KMS-11 (cell line): Measurements from ENCODE around the gene POTEG.
"Not testable (repeated sequence)": the region's sequence is repeated elsewhere in the genome, so short reads cannot be mapped to it uniquely, and the experiment has no call there.

Experiments
- H2AFZ ChIP-seq: fragments of 200-600 bp; sonication (generic); 2 replicates; pipeline ENCODE4 v1.6.1; 2016; ENCODE audit warnings: antibody characterized with exemption, mixed run types, low read depth
- H3K27ac ChIP-seq: fragments of 200-600 bp; sonication (generic); 2 replicates; pipeline ENCODE4 v1.6.1; 2016; ENCODE audit warnings: mild to moderate bottlenecking, mixed run types
- H3K27me3 ChIP-seq: fragments of 200-600 bp; sonication (generic); 2 replicates; pipeline ENCODE4 v1.6.1; 2017; ENCODE audit warnings: mild to moderate bottlenecking, low read depth, mixed run types, moderate library complexity; ENCODE audit not compliant: insufficient read depth
- H3K36me3 ChIP-seq: fragments of 200-600 bp; sonication (generic); 2 replicates; pipeline ENCODE4 v1.6.1; 2017; ENCODE audit warnings: mild to moderate bottlenecking, mixed run types; ENCODE audit not compliant: insufficient read depth
- H3K4me1 ChIP-seq: fragments of 200-600 bp; sonication (generic); 2 replicates; pipeline ENCODE4 v1.6.1; 2016; ENCODE audit warnings: mild to moderate bottlenecking, low read depth, mixed run types; ENCODE audit not compliant: poor library complexity, severe bottlenecking
- H3K4me2 ChIP-seq: fragments of 200-600 bp; sonication (generic); 2 replicates; pipeline ENCODE4 v1.7.0; 2016; ENCODE audit warnings: mild to moderate bottlenecking, mixed run types
- H3K4me3 ChIP-seq: fragments of 200-600 bp; sonication (generic); IDR thresholded peaks from 2 replicates; pipeline ENCODE4 v1.6.1; 2017; ENCODE audit warnings: low read depth, low read length, mixed read lengths; ENCODE audit not compliant: insufficient read depth
- H3K79me2 ChIP-seq: fragments of 200-600 bp; sonication (generic); 2 replicates; pipeline ENCODE4 v1.6.1; 2016; ENCODE audit warnings: low read depth, mixed run types; ENCODE audit not compliant: insufficient read depth
- H3K9ac ChIP-seq: fragments of 200-600 bp; sonication (generic); 2 replicates; pipeline ENCODE4 v1.6.1; 2016; ENCODE audit warnings: mild to moderate bottlenecking, mixed run types
- H4K20me1 ChIP-seq: fragments of 200-600 bp; sonication (generic); 2 replicates; pipeline ENCODE4 v1.6.1; 2016; ENCODE audit warnings: mild to moderate bottlenecking, mixed run types; ENCODE audit not compliant: insufficient read depth

Gene POTEG

GRCh38 chr14:19434241-19434640 lies at the start of gene POTEG:
TSS of gene POTEG (minus strand) at chr14:19434341. CDS start at chr14:19434289, 52 bp downstream.
- not testable (repeated sequence) for H3K27ac ChIP-seq, H2AFZ ChIP-seq, H4K20me1 ChIP-seq, H3K27me3 ChIP-seq, H3K4me3 ChIP-seq, H3K4me1 ChIP-seq, H3K79me2 ChIP-seq, H3K36me3 ChIP-seq, H3K9ac ChIP-seq, H3K4me2 ChIP-seq

GRCh38 chr14:19482093-19482492 lies 48.0 kb upstream of the POTEG start:
- not testable (repeated sequence) for H3K79me2 ChIP-seq, H4K20me1 ChIP-seq, H3K4me3 ChIP-seq, H3K4me2 ChIP-seq, H3K27me3 ChIP-seq, H3K4me1 ChIP-seq, H3K36me3 ChIP-seq, H3K27ac ChIP-seq, H3K9ac ChIP-seq, H2AFZ ChIP-seq

- H3K4me1 ChIP-seq, H3K4me3 ChIP-seq, H3K27ac ChIP-seq, H3K4me2 ChIP-seq, H3K9ac ChIP-seq, H3K36me3 ChIP-seq, H4K20me1 ChIP-seq, H2AFZ ChIP-seq, H3K27me3 ChIP-seq, H3K79me2 ChIP-seq: not testable (repeated sequence)
Observed at GRCh38 chr14:19481421-19481820, 47.3 kb upstream of the POTEG start.

GRCh38 chr14:19480491-19480890 lies 46.4 kb upstream of the POTEG start:
- H3K79me2 ChIP-seq, H3K4me1 ChIP-seq, H3K4me3 ChIP-seq, H2AFZ ChIP-seq, H3K9ac ChIP-seq, H3K27ac ChIP-seq, H4K20me1 ChIP-seq, H3K4me2 ChIP-seq, H3K36me3 ChIP-seq, H3K27me3 ChIP-seq: not testable (repeated sequence)

GRCh38 chr14:19445761-19446160 lies 11.6 kb upstream of the POTEG start:
- H3K4me2 ChIP-seq, H3K27me3 ChIP-seq: not testable (repeated sequence)

GRCh38 chr14:19439826-19440225 lies 5.7 kb upstream of the POTEG start:
- not testable (repeated sequence) for H3K27me3 ChIP-seq, H4K20me1 ChIP-seq, H3K79me2 ChIP-seq, H3K36me3 ChIP-seq, H3K4me3 ChIP-seq, H3K27ac ChIP-seq, H3K9ac ChIP-seq, H3K4me2 ChIP-seq, H3K4me1 ChIP-seq, H2AFZ ChIP-seq

More at GRCh38 chr14:19445761-19446160, 11.6 kb upstream of the POTEG start:
- not testable (repeated sequence) for H3K9ac ChIP-seq, H3K27ac ChIP-seq, H3K79me2 ChIP-seq, H2AFZ ChIP-seq, H3K4me1 ChIP-seq, H4K20me1 ChIP-seq, H3K4me3 ChIP-seq, H3K36me3 ChIP-seq

GRCh38 chr14:19439219-19439618 lies 5.1 kb upstream of the POTEG start:
- H3K27me3 ChIP-seq, H3K9ac ChIP-seq, H3K36me3 ChIP-seq, H3K4me1 ChIP-seq, H3K27ac ChIP-seq, H3K4me2 ChIP-seq, H4K20me1 ChIP-seq, H3K4me3 ChIP-seq, H2AFZ ChIP-seq, H3K79me2 ChIP-seq: not testable (repeated sequence)

GRCh38 chr14:19437126-19437443 lies 2.9 kb upstream of the POTEG start:
- not testable (repeated sequence) for H2AFZ ChIP-seq, H3K79me2 ChIP-seq, H4K20me1 ChIP-seq, H3K27me3 ChIP-seq, H3K27ac ChIP-seq, H3K4me3 ChIP-seq, H3K9ac ChIP-seq, H3K4me1 ChIP-seq, H3K4me2 ChIP-seq, H3K36me3 ChIP-seq

GRCh38 chr14:19436311-19437125 lies 2.4 kb upstream of the POTEG start:
- not testable (repeated sequence) for H3K79me2 ChIP-seq, H3K4me2 ChIP-seq, H3K9ac ChIP-seq, H2AFZ ChIP-seq, H3K4me3 ChIP-seq, H3K27ac ChIP-seq, H3K4me1 ChIP-seq, H3K27me3 ChIP-seq, H4K20me1 ChIP-seq, H3K36me3 ChIP-seq

GRCh38 chr14:19435852-19436251 lies 1.7 kb upstream of the POTEG start:
- H4K20me1 ChIP-seq, H3K27ac ChIP-seq: not testable (repeated sequence)

More at GRCh38 chr14:19435852-19436251, 1.7 kb upstream of the POTEG start:
- not testable (repeated sequence) for H3K4me3 ChIP-seq, H3K9ac ChIP-seq, H2AFZ ChIP-seq, H3K27me3 ChIP-seq, H3K79me2 ChIP-seq, H3K36me3 ChIP-seq, H3K4me2 ChIP-seq, H3K4me1 ChIP-seq
